Liver (tissue), 9 donors: ENCODE data around the gene CELSR1. TPM values are rescaled to one million over a fixed set of nuclear protein-coding genes. Genes with fewer than 3 reads are reported as not detected.

Source experiments
- DNase-seq: peaks from one replicate; pipeline ENCODE4 v3.0.0-alpha.2; 2017; ENCODE audit warnings: low spot score
- H3K27ac ChIP-seq, 2 donors: one replicate each; pipeline ENCODE4 v1.7.0; 2013; ENCODE audit warnings: inconsistent platforms in 2 of 2, low read length in 2 of 2, control low read depth in 1 of 2, low read depth in 1 of 2, mild to moderate bottlenecking in 1 of 2
- H3K27me3 ChIP-seq, 4 donors: one replicate each; pipeline versions ENCODE4 v1.6.1 to v1.7.0; 2013; ENCODE audit warnings: low read length in 3 of 4, inconsistent platforms in 1 of 4, mild to moderate bottlenecking in 1 of 4, moderate library complexity in 1 of 4; ENCODE audit not compliant: control insufficient read depth in 4 of 4, insufficient read depth in 4 of 4
- H3K36me3 ChIP-seq, 4 donors: one replicate each; pipeline versions ENCODE4 v1.6.1 to v1.7.0; 2013; ENCODE audit warnings: low read length in 3 of 4, mild to moderate bottlenecking in 3 of 4, low read depth in 1 of 4, moderate library complexity in 1 of 4; ENCODE audit not compliant: control insufficient read depth in 4 of 4, insufficient read depth in 3 of 4
- H3K4me1 ChIP-seq, 4 donors: one replicate each; pipeline versions ENCODE4 v1.6.1 to v1.7.0; 2013; ENCODE audit warnings: low read length in 3 of 4, mild to moderate bottlenecking in 3 of 4, moderate library complexity in 1 of 4; ENCODE audit not compliant: control insufficient read depth in 4 of 4, insufficient read depth in 4 of 4
- H3K4me3 ChIP-seq, 3 donors: one replicate each; pipeline versions ENCODE4 v1.6.1 to v1.7.0; 2013; ENCODE audit warnings: low read length in 3 of 3, control low read depth in 1 of 3, low read depth in 1 of 3, mild to moderate bottlenecking in 1 of 3
- H3K9ac ChIP-seq, 2 donors: one replicate each; pipeline ENCODE4 v1.7.0; 2013; ENCODE audit warnings: low read length in 2 of 2, mild to moderate bottlenecking in 2 of 2, moderate library complexity in 2 of 2, control low read depth in 1 of 2, low read depth in 1 of 2
- H3K9me3 ChIP-seq, 4 donors: one replicate each; pipeline versions ENCODE4 v1.6.1 to v1.7.0; 2013; ENCODE audit warnings: low read length in 3 of 4; ENCODE audit not compliant: control insufficient read depth in 4 of 4
- ATF3 ChIP-seq: IDR thresholded peaks from 2 replicates; pipeline ENCODE4 v1.6.1; 2016; ENCODE audit warnings: antibody characterized with exemption
- FOXA1 ChIP-seq: IDR thresholded peaks from 2 replicates; pipeline ENCODE4 v1.6.1; 2016; ENCODE audit warnings: antibody characterized with exemption
- FOXA2 ChIP-seq: IDR thresholded peaks from 2 replicates; pipeline ENCODE4 v1.6.1; 2016; ENCODE audit warnings: antibody characterized with exemption
- HNF4A ChIP-seq, 2 donors: conservative IDR thresholded peaks; 2 replicates each; pipeline ENCODE4 v1.6.1; 2016; ENCODE audit warnings: antibody characterized with exemption in 2 of 2, mild to moderate bottlenecking in 2 of 2
- JUND ChIP-seq, 2 donors: IDR thresholded peaks; 2 replicates each; pipeline ENCODE4 v1.6.1; 2016; ENCODE audit warnings: antibody characterized with exemption in 2 of 2
- NR2F2 ChIP-seq: IDR thresholded peaks from 2 replicates; pipeline ENCODE4 v1.6.1; 2016; ENCODE audit warnings: antibody characterized with exemption
- REST ChIP-seq: IDR thresholded peaks from 2 replicates; pipeline ENCODE4 v1.6.1; 2016; ENCODE audit warnings: antibody characterized with exemption, mild to moderate bottlenecking
- RXRA ChIP-seq, 2 donors: IDR thresholded peaks; 2 replicates each; pipeline ENCODE4 v1.6.1; 2017 to 2018; ENCODE audit warnings: antibody characterized with exemption in 2 of 2, mild to moderate bottlenecking in 1 of 2
- YY1 ChIP-seq: IDR thresholded peaks from 2 replicates; pipeline ENCODE4 v1.6.1; 2016; ENCODE audit warnings: antibody characterized with exemption, mild to moderate bottlenecking
- WGBS: extraction: QIAGEN DNeasy Blood & Tissue Kit; methylation state at CpG from one replicate; pipeline ENCODE4 v1.1.7; 2013; 5-methylcytosine and 5-hydroxymethylcytosine counted together
- polyA plus RNA-seq, 2 donors: library from polyadenylated mRNA; stranded (reverse) in 1 of 2; unstranded in 1 of 2; fragments of 200-250 nt in 1 of 2; fragments of >200 nt in 1 of 2; fragmentation: Nextera tagmentation in 1 of 2; extraction: Ambion mirVana in 1 of 2; gene quantifications; one replicate each; pipeline versions ENCODE4 v1.2.1 to v1.2.3, GENCODE V29; 2013 to 2015
- total RNA-seq, 2 donors: library from RNA; depleted of rRNA; stranded (reverse); fragments of >200 nt; gene quantifications; one replicate each; pipeline ENCODE4 v1.2.3, GENCODE V29; 2014
- TF ChIP-seq, protein P1 (sequence below): fragments of 150-350 bp; IDR thresholded peaks from 2 replicates; pipeline ENCODE4 v1.5.1; 2017; ENCODE audit warnings: improper control_type of control experiment, low read depth, low read length; ENCODE audit not compliant: missing input control
- donor health status: healthy.
- donor health status: healthy.
- donor health status: healthy.
- donor health status: healthy.
- donor health status: healthy.

CELSR1 gene
- total and polyA plus RNA-seq, 4 donors = 0.37 to 1.6 (median 1.3) TPM

GRCh38 chr22:46587061-46587460 is 49.6 kb upstream of the CELSR1 start:
- Histone ChIP-seq H3K4me1 (peaks cover 0 to 6% (median 4%) of the 10 kb centered on the region in 4 donors), H3K27ac (no peak overlapping the region)
- no peak for DNase-seq

GRCh38 chr22:46586531-46587011 is 49.2 kb upstream of the CELSR1 start:
- no peak overlapping the region for H3K9ac ChIP-seq
- no peaks in the 10 kb centered on the region for H3K36me3 ChIP-seq
- H3K9me3 ChIP-seq = no peaks in the 10 kb centered on the region
- no peak for DNase-seq
- TF ChIP-seq, protein P1, sequence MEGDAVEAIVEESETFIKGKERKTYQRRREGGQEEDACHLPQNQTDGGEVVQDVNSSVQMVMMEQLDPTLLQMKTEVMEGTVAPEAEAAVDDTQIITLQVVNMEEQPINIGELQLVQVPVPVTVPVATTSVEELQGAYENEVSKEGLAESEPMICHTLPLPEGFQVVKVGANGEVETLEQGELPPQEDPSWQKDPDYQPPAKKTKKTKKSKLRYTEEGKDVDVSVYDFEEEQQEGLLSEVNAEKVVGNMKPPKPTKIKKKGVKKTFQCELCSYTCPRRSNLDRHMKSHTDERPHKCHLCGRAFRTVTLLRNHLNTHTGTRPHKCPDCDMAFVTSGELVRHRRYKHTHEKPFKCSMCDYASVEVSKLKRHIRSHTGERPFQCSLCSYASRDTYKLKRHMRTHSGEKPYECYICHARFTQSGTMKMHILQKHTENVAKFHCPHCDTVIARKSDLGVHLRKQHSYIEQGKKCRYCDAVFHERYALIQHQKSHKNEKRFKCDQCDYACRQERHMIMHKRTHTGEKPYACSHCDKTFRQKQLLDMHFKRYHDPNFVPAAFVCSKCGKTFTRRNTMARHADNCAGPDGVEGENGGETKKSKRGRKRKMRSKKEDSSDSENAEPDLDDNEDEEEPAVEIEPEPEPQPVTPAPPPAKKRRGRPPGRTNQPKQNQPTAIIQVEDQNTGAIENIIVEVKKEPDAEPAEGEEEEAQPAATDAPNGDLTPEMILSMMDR = no peak
- TF ChIP-seq FOXA2 (no peak), HNF4A (conservative IDR thresholded peaks at IDR 0.05) (no peak), RXRA (IDR thresholded peaks at IDR 0.05) (no peak), NR2F2 (no peak), REST (no peak)
- H3K27ac ChIP-seq = no peak overlapping the region
- H3K4me1 ChIP-seq = peaks cover 1 to 10% (median 6%) of the 10 kb centered on the region in 4 donors
- no peak overlapping the region for H3K4me3 ChIP-seq
- 90% methylated on average over 12 of the region's 12 CpGs for WGBS
- no peaks in the 10 kb centered on the region for H3K27me3 ChIP-seq

More at GRCh38 chr22:46587061-46587460, 49.6 kb upstream of the CELSR1 start:
- Histone ChIP-seq H3K27me3 (no peaks in the 10 kb centered on the region), H3K9me3 (no peaks in the 10 kb centered on the region), H3K9ac (no peak overlapping the region), H3K36me3 (no peaks in the 10 kb centered on the region), H3K4me3 (no peak overlapping the region)
- 87% methylated on average over 9 of the region's 9 CpGs for WGBS
- TF ChIP-seq ATF3 (no peak), JUND (IDR thresholded peaks at IDR 0.05) (no peak), YY1 (no peak)

GRCh38 chr22:46586123-46586519 is 48.7 kb upstream of the CELSR1 start:
- H3K9ac ChIP-seq = no peak overlapping the region
- no peak overlapping the region for H3K27ac ChIP-seq
- H3K9me3 ChIP-seq = no peaks in the 10 kb centered on the region
- no peaks in the 10 kb centered on the region for H3K36me3 ChIP-seq
- no peak for DNase-seq
- peaks cover 3 to 15% (median 9%) of the 10 kb centered on the region in 4 donors for H3K4me1 ChIP-seq
- TF ChIP-seq JUND (IDR thresholded peaks at IDR 0.05) (no peak), RXRA (IDR thresholded peaks at IDR 0.05) (no peak), HNF4A (conservative IDR thresholded peaks at IDR 0.05) (no peak), ATF3 (no peak), NR2F2 (no peak), FOXA1 (no peak)
- H3K27me3 ChIP-seq = no peaks in the 10 kb centered on the region
- 94% methylated on average over 12 of the region's 12 CpGs for WGBS
- H3K4me3 ChIP-seq = no peak overlapping the region
